K562 (cell line): ENCODE data around the gene ADARB2.

Experiments
- ETS1 ChIP-seq: conservative IDR thresholded peaks from 2 replicates; pipeline ENCODE4 v1.6.1; 2011; ENCODE audit warnings: low read depth, mild to moderate bottlenecking, low read length; ENCODE audit not compliant: control insufficient read depth
- KHSRP ChIP-seq: fragments of 450-650 bp; IDR thresholded peaks from 2 replicates; pipeline ENCODE4 v1.6.1; 2017
- MXD1 ChIP-seq: fragments of 250-450 bp; sonication (Bioruptor Pico); IDR thresholded peaks from 2 replicates; pipeline ENCODE4 v1.8.0; 2021; ENCODE audit warnings: borderline replicate concordance, mild to moderate bottlenecking, moderate library complexity; ENCODE audit not compliant: poor library complexity, severe bottlenecking
- NR2C2 ChIP-seq, 2 experiments: fragments of 200-800 bp in 1 of 2; sonication (Bioruptor generic) in 1 of 2; sonication (generic) in 1 of 2; formaldehyde crosslinking in 1 of 2; IDR thresholded peaks; 2 replicates each; pipeline versions ENCODE4 v1.6.1 to v1.8.0; 2016 to 2022; ENCODE audit warnings: mild to moderate bottlenecking in 1 of 2, missing compliant biosample characterization in 1 of 2, missing genetic modification characterization in 1 of 2, missing genetic modification reagents in 1 of 2
- POLR2AphosphoS5 ChIP-seq: IDR thresholded peaks from 2 replicates; pipeline ENCODE4 v1.6.1; 2011; ENCODE audit warnings: mild to moderate bottlenecking, low read depth, low read length, moderate library complexity; ENCODE audit not compliant: control insufficient read depth, insufficient read depth
- TAF15 ChIP-seq: fragments of 200-400 bp; formaldehyde crosslinking; IDR thresholded peaks from 2 replicates; pipeline ENCODE4 v1.6.1; 2017; ENCODE audit warnings: mild to moderate bottlenecking, low read depth, low read length, moderate library complexity
- TBP ChIP-seq: optimal IDR thresholded peaks from 2 replicates; pipeline ENCODE3; 2011; ENCODE audit warnings: low read depth, low read length, improper control_type of control experiment
- YY1 ChIP-seq, 3 experiments: IDR thresholded peaks; 2 replicates each; pipeline ENCODE4 v1.6.1; 2011; ENCODE audit warnings: low read length in 2 of 3, mild to moderate bottlenecking in 2 of 3, moderate library complexity in 2 of 3, borderline replicate concordance in 1 of 3, control low read depth in 1 of 3, low read depth in 1 of 3; ENCODE audit not compliant: insufficient read depth in 3 of 3, insufficient replicate concordance in 2 of 3, control insufficient read depth in 1 of 3, insufficient read length in 1 of 3; ENCODE audit errors: extremely low read depth in 1 of 3
- ZNF445 ChIP-seq: fragments of 250-450 bp; sonication (Bioruptor Pico); IDR thresholded peaks from 2 replicates; pipeline ENCODE4 v1.4.0; 2020; ENCODE audit warnings: low read depth, mild to moderate bottlenecking, moderate library complexity
- ZNF518B ChIP-seq: fragments of 250-450 bp; sonication (Bioruptor Pico); IDR thresholded peaks from 2 replicates; pipeline ENCODE4 v1.5.0; 2021; ENCODE audit warnings: mild to moderate bottlenecking, moderate library complexity

GRCh38 chr10:1643161-1643907 is 94.0 kb downstream of the ADARB2 start:
- TF ChIP-seq ZNF518B (CRISPR knock-in tag) (no peak), MXD1 (CRISPR knock-in tag) (no peak), NR2C2 (CRISPR knock-in tag; IDR thresholded peaks at IDR 0.05) (no peak), NR2C2 (tag; IDR thresholded peaks at IDR 0.05) (no peak), TBP (no peak), TAF15 (no peak), POLR2AphosphoS5 (no peak), KHSRP (no peak), ZNF445 (no peak), ETS1 (no peak), YY1 (IDR thresholded peaks at IDR 0.05; ENCODE audit: borderline replicate concordance in 1 of 3, control insufficient read depth in 1 of 3, extremely low read depth in 1 of 3, insufficient read depth in 3 of 3, insufficient read length in 1 of 3, insufficient replicate concordance in 2 of 3, low read depth in 1 of 3, low read length in 2 of 3) (no peak)
